HepG2 (cell line): ENCODE results near the gene CALM1. TPM values are rescaled to one million over a fixed set of nuclear protein-coding genes. Genes with fewer than 3 reads are reported as not detected.

Experiments
- ADNP ChIP-seq: sonication (generic); formaldehyde crosslinking; IDR thresholded peaks from 2 replicates; pipeline ENCODE4 v1.4.0; 2020; ENCODE audit warnings: missing genetic modification reagents
- ATF1 ChIP-seq: IDR thresholded peaks from 2 replicates; pipeline ENCODE4 v1.6.1; 2016; ENCODE audit warnings: mild to moderate bottlenecking, control low read depth
- CHD4 ChIP-seq: fragments of 200-600 bp; sonication (generic); IDR thresholded peaks from 2 replicates; pipeline ENCODE4 v1.7.0; 2017; ENCODE audit warnings: mild to moderate bottlenecking, low read length, borderline replicate concordance
- ELK4 ChIP-seq: sonication (generic); formaldehyde crosslinking; IDR thresholded peaks from 2 replicates; pipeline ENCODE4 v1.9.0; 2021; ENCODE audit warnings: missing genetic modification reagents, borderline replicate concordance
- GPBP1L1 ChIP-seq: sonication (generic); formaldehyde crosslinking; IDR thresholded peaks from 2 replicates; pipeline ENCODE4 v1.5.0; 2020; ENCODE audit warnings: mild to moderate bottlenecking, missing genetic modification reagents
- SMAD9 ChIP-seq: sonication (generic); formaldehyde crosslinking; IDR thresholded peaks from 2 replicates; pipeline ENCODE4 v1.5.1; 2020; ENCODE audit warnings: mild to moderate bottlenecking, missing genetic modification reagents
- STAT5B ChIP-seq: sonication (generic); formaldehyde crosslinking; IDR thresholded peaks from 2 replicates; pipeline ENCODE4 v1.4.0; 2020; ENCODE audit warnings: missing genetic modification reagents
- TBX2 ChIP-seq: sonication (generic); formaldehyde crosslinking; IDR thresholded peaks from 2 replicates; pipeline ENCODE4 v1.5.0; 2020; ENCODE audit warnings: missing genetic modification reagents, mild to moderate bottlenecking, borderline replicate concordance
- XBP1 ChIP-seq: sonication (generic); formaldehyde crosslinking; IDR thresholded peaks from 2 replicates; pipeline ENCODE4 v1.5.0; 2020; ENCODE audit warnings: missing genetic modification reagents
- ZBTB26 ChIP-seq: IDR thresholded peaks from 2 replicates; pipeline ENCODE4 v1.6.1; 2016; ENCODE audit warnings: missing compliant biosample characterization, missing genetic modification reagents, borderline replicate concordance
- ZBTB39 ChIP-seq: sonication (generic); formaldehyde crosslinking; IDR thresholded peaks from 2 replicates; pipeline ENCODE4 v1.5.0; 2020; ENCODE audit warnings: missing genetic modification reagents
- ZHX1 ChIP-seq: sonication (generic); formaldehyde crosslinking; IDR thresholded peaks from 2 replicates; pipeline ENCODE4 v1.8.1; 2022; ENCODE audit warnings: low read depth, mild to moderate bottlenecking, missing genetic modification reagents
- ZNF180 ChIP-seq: sonication (generic); formaldehyde crosslinking; IDR thresholded peaks from 2 replicates; pipeline ENCODE4 v1.4.0; 2020; ENCODE audit warnings: low read depth, missing genetic modification reagents, borderline replicate concordance
- ZNF331 ChIP-seq: sonication (generic); formaldehyde crosslinking; IDR thresholded peaks from 2 replicates; pipeline ENCODE4 v1.4.0; 2020; ENCODE audit warnings: missing genetic modification reagents
- ZNF446 ChIP-seq: sonication (generic); formaldehyde crosslinking; IDR thresholded peaks from 2 replicates; pipeline ENCODE4 v1.5.0; 2020; ENCODE audit warnings: mild to moderate bottlenecking, missing genetic modification reagents
- ZXDC ChIP-seq: sonication (generic); formaldehyde crosslinking; IDR thresholded peaks from 2 replicates; pipeline ENCODE4 v1.5.0; 2020; ENCODE audit warnings: mild to moderate bottlenecking, missing genetic modification reagents
- polyA plus RNA-seq, 8 experiments: library from polyadenylated mRNA; depleted of rRNA in 3 of 8; stranded (reverse) in 7 of 8; unstranded in 1 of 8; fragments of >200 nt; fragmentation: Illumina TruSeq in 4 of 8; extraction: Trizol in 4 of 8; gene quantifications; 2 replicates each; pipeline versions ENCODE4 v1.2.1 to v1.2.3, GENCODE V29; 2011 to 2016; ENCODE audit warnings: low read depth in 4 of 8, missing spikeins in 1 of 8, mixed read lengths in 1 of 8; ENCODE audit not compliant: insufficient read depth in 1 of 8
- total RNA-seq, 5 experiments: library from RNA; depleted of rRNA; stranded (reverse); fragments of >200 nt; fragmentation: Illumina TruSeq; extraction: Trizol; gene quantifications; 2 replicates each; pipeline ENCODE4 v1.2.3, GENCODE V29; 2016; ENCODE audit warnings: low read depth in 1 of 5

The CALM1 gene
- total and polyA plus RNA-seq, 2 of the 13 experiments (the other 11 are each of a cell fraction or from before 2014, with no cell fraction given) = 110 to 238 TPM

- TF ChIP-seq GPBP1L1 (CRISPR knock-in tag) (no peak), ATF1 (CRISPR knock-in tag) (no peak), XBP1 (CRISPR knock-in tag) (no peak), ELK4 (no peak), SMAD9 (CRISPR knock-in tag) (no peak), CHD4 (0 out of 2 replicates have a peak, but pooled peaks have one; percentile 29), ZNF446 (CRISPR knock-in tag) (no peak), ZXDC (CRISPR knock-in tag) (no peak), ZNF331 (CRISPR knock-in tag) (no peak), TBX2 (CRISPR knock-in tag) (0 out of 2 replicates have a peak, but pooled peaks have one; percentile 17), ZHX1 (no peak), ADNP (CRISPR knock-in tag) (no peak), ZNF180 (no peak), ZBTB26 (CRISPR knock-in tag) (peak; percentile 99), STAT5B (CRISPR knock-in tag) (no peak), ZBTB39 (CRISPR knock-in tag) (no peak)
Observed at GRCh38 chr14:90381999-90382451, 14.8 kb upstream of the CALM1 start (continued).
